ENCODE measurements around the gene SLC12A7. TPM values are rescaled to one million over a fixed set of nuclear protein-coding genes. Genes with fewer than 3 reads are reported as not detected.

The SLC12A7 gene
- total RNA-seq, 4 donors from 2014 or later = 26.1 to 41.6 (median 29.1) TPM

- no peaks in the 10 kb centered on the region for H3K36me3 ChIP-seq
- WGBS, 2 donors = 92 to 96% methylated on average over 16 to 18 of the region's 19 CpGs
- no peaks in the 10 kb centered on the region for H3K27me3 ChIP-seq
- no peak for DNase-seq
- intact Hi-C loops (cut with DNase I) = no loop called here
- no peaks in the 10 kb centered on the region for H3K4me1 ChIP-seq
- no peak overlapping the region for H3K27ac ChIP-seq
- no peak overlapping the region for H3K4me3 ChIP-seq (replicated peaks in 1 of 3)
- H3K9me3 ChIP-seq = no peaks in the 10 kb centered on the region
- TF ChIP-seq POLR2A (IDR thresholded peaks at IDR 0.05) = no peak
- no peak for TF ChIP-seq CTCF (IDR thresholded peaks at IDR 0.05)
Measured at GRCh38 chr5:1017691-1018455, 94.0 kb downstream of the SLC12A7 start.

- 91 to 92% methylated on average over 7 to 10 of the region's 12 CpGs for WGBS, 2 donors
- no peak for TF ChIP-seq CTCF (IDR thresholded peaks at IDR 0.05)
- no peak for TF ChIP-seq POLR2A (IDR thresholded peaks at IDR 0.05)
- DNase-seq = no peak
- no peaks in the 10 kb centered on the region for H3K9me3 ChIP-seq
- H3K27me3 ChIP-seq = no peaks in the 10 kb centered on the region
- H3K4me3 ChIP-seq (replicated peaks in 1 of 3) = no peak overlapping the region
- H3K27ac ChIP-seq = no peak overlapping the region
- no peaks in the 10 kb centered on the region for H3K4me1 ChIP-seq
- H3K36me3 ChIP-seq = no peaks in the 10 kb centered on the region
- intact Hi-C loops (cut with DNase I) = no loop called here
Measured at GRCh38 chr5:1017056-1017455, 94.8 kb downstream of the SLC12A7 start.

DNA sequence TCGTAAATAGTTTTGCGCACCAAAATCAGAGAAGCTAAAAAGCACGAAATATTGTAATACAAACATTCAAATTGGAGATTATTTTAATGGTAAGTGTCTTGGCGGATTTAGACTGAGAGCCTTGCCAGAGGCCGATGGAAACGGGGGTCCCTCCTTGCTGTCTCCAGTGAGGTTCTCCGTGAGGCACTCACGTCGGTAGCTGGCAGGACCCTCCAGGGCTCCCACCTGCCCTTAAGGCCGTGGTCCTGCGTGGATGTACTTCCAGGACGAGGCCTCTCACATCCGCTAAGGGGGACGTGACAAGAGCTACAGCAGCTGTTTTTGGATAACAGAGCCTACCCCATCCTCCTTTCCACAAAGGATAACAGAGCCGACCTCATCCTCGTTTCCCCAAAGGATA, 95.4 kb downstream of the SLC12A7 start:
- WGBS, 2 donors = 86 to 91% methylated on average over 16 of the region's 16 CpGs
- Histone ChIP-seq H3K4me1 (no peaks in the 10 kb centered on the region), H3K27me3 (no peaks in the 10 kb centered on the region), H3K27ac (no peak overlapping the region), H3K9me3 (no peaks in the 10 kb centered on the region), H3K36me3 (no peaks in the 10 kb centered on the region), H3K4me3 (replicated peaks in 1 of 3) (no peak overlapping the region)
- no peak for DNase-seq
- intact Hi-C loops (cut with DNase I) = no loop called here
- TF ChIP-seq CTCF (IDR thresholded peaks at IDR 0.05) (no peak), POLR2A (IDR thresholded peaks at IDR 0.05) (no peak)

DNA sequence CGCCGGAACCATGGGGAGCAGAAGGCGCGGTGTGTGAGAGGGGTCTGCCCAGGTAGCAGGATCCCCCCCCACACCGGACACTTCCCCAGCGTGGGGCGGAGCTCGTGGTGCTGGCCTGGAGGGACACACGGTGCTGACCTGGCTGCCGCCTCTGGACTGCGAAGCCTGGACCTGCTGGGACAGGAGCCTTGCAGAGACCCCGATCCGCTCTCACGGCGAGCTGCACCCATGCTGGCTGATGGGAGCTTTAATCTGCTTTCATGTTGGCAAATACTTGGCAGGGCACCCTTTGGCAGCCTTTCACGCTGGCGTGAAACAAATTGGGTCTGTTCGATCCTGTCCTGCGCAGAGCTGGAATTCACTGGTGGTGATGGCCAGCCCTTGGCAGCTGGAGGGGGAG, 95.8 kb downstream of the SLC12A7 start:
- no peak for DNase-seq
- H3K36me3 ChIP-seq = no peaks in the 10 kb centered on the region
- intact Hi-C loops (cut with DNase I) = no loop called here
- 91 to 93% methylated on average over 12 to 14 of the region's 19 CpGs for WGBS, 2 donors
- H3K4me3 ChIP-seq (replicated peaks in 1 of 3) = no peak overlapping the region
- H3K4me1 ChIP-seq = no peaks in the 10 kb centered on the region
- no peaks in the 10 kb centered on the region for H3K27me3 ChIP-seq
- TF ChIP-seq POLR2A (IDR thresholded peaks at IDR 0.05) (no peak), CTCF (IDR thresholded peaks at IDR 0.05) (no peak)
- no peak overlapping the region for H3K27ac ChIP-seq
- no peaks in the 10 kb centered on the region for H3K9me3 ChIP-seq

DNA sequence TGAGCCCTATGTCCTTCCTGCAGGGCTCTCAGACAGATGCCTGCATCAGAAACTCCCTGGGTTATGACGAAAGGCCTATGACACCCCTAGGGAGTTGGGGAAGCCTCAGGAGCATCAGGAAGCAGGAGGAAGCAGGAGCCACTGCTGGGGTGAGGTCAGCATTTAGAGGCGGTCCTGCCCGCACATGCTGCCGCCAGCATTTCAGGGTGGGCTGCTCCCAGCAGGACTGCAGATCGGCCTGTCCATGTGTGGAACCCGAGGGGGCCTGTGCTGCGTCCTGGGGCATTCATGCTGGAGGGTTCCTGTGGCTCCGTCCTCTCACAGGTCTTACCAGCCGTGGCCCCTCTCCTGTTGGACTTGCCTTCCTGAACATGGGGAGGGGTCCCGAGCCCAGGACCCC, 96.4 kb downstream of the SLC12A7 start:
- no peaks in the 10 kb centered on the region for H3K36me3 ChIP-seq
- no peak overlapping the region for H3K4me3 ChIP-seq (replicated peaks in 1 of 3)
- H3K4me1 ChIP-seq = peaks cover 0 to 4% of the 10 kb centered on the region in 2 donors
- no peak for TF ChIP-seq POLR2A (IDR thresholded peaks at IDR 0.05)
- no peak for TF ChIP-seq CTCF (IDR thresholded peaks at IDR 0.05)
- no peak for DNase-seq
- intact Hi-C loops (cut with DNase I) = no loop called here
- no peak overlapping the region for H3K27ac ChIP-seq
- H3K9me3 ChIP-seq = no peaks in the 10 kb centered on the region
- 86 to 87% methylated on average over 4 to 8 of the region's 10 CpGs for WGBS, 2 donors
- no peaks in the 10 kb centered on the region for H3K27me3 ChIP-seq

Measured in thyroid gland (tissue), 4 donors.